Fibroblast of skin of right quadriceps (primary cell): ENCODE results near the gene DHX34.
A peak's percentile ranks its signal among the peaks of the same experiment; 100 is the strongest.
"Not testable (repeated sequence)": the region's sequence is repeated elsewhere in the genome, so short reads cannot be mapped to it uniquely, and the experiment has no call there.

Experiments
- DNase-seq: peaks from one replicate; pipeline ENCODE4 v3.0.0-alpha.2; 2013

DHX34 gene

DNA sequence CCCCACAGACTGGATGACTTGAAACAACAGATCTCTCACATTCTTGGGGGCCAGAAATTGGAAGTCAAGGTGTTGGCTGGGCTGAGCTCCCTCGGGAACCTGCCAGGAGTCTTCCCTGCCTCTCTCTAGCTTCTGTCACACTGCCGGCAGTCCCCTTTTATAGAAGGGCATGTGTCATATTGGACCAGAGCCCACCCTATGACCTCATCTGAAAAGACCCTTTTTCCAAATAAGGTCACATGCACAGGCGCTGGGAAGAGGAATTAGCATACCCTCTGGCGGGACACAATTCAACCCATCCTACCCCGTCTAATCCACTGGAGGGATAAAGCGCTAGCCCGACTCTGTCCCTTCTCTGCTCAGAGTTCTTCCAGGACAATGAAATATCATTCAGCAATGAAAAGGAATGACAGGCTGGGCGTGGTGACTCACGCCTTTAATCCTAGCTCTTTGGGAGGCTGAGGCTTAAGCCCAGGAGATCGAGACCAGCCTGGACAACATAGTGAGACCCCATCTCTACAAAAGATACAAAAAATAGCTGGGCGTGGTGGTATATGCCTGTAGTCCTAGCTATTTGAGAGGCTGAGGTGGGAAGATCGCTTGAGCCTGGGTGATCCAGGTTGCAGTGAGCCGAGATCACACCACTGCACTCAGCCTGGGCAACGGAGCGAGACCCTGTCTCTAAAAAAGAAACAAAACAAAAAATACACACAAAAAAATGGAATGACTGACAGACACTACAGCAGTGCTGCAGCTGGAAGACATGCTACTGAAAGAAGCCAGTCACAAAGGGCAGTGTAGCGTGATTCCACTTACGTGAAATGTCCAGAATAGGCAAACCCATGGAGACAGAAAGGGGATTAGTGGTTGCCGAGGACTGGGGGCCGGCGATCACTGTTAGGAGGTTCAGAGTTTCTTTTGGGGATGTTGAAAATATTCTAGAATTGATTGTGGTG, 41.7 kb downstream of the DHX34 start:
- DNase-seq: no peak

DNA sequence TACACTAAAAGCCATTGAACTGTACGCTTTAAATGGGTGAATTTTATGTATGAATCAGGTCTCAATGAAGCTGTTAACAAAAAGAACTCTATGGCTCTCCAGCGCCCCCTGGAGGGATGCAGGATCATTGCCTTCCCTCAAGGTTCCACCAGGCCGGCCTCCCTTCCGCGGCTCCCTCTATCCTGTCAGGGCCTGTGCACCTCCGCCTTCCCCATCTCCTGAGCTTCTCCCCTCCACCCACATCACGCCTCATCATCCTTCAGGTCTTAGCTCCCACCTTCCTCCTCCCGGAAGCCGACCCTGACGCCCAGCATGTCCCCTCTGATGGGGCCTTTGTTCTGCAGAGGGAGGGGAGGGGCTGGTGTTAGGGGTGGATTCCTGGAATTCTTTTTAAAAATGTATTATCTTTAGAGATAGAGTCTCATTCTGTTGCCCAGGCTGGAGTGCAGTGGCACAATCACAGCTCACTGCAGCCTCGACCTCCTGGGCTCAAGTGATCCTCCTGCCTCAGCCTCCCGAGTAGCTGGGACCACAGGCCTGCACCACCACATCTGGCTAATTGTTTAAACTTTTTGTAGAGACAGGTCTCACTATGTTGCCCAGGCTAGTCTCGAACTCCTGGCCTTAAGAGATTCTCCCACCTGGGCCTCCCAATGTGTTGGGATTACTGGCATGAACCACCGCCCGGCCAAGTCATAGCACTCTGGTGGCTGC, 42.6 kb downstream of the DHX34 start:
- peak; percentile 59 for DNase-seq

GRCh38 chr19:47398707-47399597, 49.8 kb downstream of the DHX34 start:
- no peak for DNase-seq

DNA sequence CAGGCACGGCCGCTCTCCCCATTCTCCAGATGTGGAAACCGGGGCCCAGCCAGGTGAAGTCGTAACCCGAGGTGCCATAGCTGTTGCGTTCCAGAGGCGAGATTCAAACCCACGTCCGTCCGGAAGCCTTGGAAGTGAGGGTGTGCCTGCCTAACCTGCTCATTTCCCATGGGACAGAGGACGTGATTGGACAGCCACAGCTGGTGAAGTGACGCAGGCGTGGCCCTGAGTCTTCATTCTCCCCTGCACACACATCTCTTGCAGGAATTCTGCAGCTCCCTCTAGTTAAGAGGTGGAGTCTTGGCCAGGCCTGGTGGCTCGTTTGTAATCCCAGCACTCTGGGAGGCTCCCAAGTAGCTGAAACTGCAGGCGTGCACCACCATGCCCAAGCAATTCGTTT, 53.4 kb downstream of the DHX34 start:
- DNase-seq: no peak

DNA sequence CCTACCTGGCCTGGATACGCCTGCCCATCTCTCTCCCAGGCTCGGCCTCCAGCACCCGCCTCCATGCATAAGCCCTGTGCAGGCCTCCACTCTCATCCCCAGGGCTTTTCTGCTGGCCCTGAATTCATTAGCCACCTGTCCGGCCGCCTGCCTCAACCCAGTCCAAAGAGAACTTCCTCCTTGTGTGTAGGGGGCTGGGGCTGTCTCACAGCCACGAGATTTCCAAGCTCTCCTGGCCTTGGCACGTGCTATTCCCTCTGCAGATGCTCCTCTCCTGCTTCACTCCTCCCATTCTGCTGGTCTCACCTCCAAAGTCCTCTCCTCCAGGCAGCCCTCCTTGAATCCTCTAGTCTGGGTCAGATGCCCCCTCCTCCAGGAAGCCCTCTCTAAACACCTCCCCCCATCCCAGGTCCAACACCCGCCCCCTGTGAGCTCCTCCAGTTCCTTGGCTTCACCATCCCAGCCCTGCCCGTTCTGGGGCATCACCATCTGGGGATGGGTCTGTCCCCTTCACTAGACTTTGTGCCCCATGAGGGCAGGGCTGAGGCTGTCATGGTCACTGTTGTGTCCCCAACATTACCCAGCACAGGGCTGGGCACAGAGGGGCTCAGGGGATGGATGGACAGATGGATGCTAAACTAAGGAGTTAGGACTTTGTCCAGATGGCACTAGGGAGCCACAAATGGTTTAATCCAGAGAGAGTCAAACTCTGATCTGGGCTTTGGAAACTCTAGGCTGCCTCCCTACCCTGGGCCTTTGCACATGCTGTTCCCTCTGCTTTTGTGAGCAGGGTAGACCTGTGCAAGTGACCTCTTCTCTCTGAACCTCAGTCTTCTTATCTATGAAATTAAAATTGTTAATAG, 55.5 kb downstream of the DHX34 start:
- no peak for DNase-seq

GRCh38 chr19:47405197-47405550, 56.1 kb downstream of the DHX34 start:
- no peak for DNase-seq

GRCh38 chr19:47405854-47406417, 56.8 kb downstream of the DHX34 start:
- no peak for DNase-seq

DNA sequence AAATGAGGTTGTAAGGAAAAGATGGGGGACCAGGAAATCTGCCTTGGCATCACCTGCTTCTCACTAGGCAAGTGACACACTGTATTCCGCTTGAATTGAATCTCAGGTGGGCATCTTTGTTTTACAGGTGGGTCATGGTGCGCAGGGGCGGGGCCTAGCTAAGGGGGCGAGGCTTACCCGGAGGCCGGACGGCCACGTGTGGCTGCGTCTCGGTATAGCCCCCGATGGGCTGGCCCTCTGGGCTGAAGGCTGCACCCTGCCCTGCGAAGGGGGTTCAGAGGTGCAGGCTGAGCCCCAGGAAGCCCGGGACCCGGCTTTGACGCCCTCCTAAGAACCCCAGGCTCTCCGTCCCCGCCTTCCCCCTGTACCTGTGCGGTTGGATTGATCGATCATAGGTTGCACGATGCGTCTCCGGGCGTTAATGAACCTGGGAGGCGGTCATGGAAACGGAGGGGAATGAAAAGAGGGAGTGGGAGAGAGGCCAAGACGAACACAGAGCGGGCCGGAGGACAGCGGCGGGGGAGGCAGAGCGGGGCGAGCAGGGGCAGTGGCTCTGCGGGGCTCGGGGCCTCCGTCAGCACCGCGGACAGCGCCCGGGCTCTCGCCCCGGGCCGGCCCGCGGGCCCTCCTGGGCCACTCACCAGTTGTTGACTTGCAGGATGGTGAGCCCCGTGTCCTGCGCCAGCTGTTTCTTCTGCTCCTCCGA, 57.7 kb downstream of the DHX34 start:
- DNase-seq: no peak

GRCh38 chr19:47407417-47407774, 58.3 kb downstream of the DHX34 start:
- DNase-seq: no peak

DNA sequence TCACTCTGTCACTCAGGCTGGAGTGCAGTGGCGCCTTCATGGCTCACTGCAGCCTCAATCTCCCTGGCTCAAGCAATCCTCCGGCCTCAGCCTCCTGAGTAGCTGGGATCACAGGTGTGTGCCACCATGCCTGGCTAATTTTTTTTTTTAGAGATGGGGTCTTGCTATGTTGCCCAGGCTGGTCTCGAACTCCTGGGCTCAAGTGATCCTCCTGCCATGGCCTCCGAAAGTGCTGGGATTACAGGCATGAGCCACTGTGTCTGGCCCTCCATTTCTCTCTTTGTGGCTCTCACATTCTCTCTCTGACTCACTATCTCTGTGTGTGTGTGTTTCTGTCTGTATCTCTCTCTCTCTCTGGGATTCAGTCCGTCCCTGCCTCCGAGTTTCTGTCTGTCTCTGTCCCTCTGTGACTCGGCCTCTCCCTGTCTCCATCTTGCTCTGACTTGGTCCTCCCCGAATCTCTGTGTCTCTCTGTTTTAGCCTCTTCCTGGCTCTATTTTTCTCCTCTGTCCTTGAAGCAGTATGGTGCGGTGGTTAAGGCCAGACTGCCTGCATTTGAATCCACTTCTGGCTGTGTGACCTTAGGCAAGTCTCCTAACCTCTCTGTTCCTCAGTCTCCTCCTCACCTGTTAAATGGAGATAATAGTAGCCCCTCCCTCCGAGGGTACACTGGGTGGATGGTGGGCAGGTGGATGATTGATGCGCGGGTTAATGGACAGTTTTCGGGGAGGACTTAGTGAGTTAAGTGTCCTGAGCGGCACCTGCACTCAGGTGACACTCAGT, 59.2 kb downstream of the DHX34 start:
- no peak for DNase-seq

GRCh38 chr19:47411101-47411500, 62.0 kb downstream of the DHX34 start:
- no peak for DNase-seq

GRCh38 chr19:47411696-47412095, 62.6 kb downstream of the DHX34 start:
- DNase-seq: not testable (repeated sequence)

GRCh38 chr19:47413941-47414340, 64.8 kb downstream of the DHX34 start:
- DNase-seq: no peak

- DNase-seq: no peak
These were observed 65.4 kb downstream of the DHX34 start for GRCh38 chr19:47414469-47414868.

DNA sequence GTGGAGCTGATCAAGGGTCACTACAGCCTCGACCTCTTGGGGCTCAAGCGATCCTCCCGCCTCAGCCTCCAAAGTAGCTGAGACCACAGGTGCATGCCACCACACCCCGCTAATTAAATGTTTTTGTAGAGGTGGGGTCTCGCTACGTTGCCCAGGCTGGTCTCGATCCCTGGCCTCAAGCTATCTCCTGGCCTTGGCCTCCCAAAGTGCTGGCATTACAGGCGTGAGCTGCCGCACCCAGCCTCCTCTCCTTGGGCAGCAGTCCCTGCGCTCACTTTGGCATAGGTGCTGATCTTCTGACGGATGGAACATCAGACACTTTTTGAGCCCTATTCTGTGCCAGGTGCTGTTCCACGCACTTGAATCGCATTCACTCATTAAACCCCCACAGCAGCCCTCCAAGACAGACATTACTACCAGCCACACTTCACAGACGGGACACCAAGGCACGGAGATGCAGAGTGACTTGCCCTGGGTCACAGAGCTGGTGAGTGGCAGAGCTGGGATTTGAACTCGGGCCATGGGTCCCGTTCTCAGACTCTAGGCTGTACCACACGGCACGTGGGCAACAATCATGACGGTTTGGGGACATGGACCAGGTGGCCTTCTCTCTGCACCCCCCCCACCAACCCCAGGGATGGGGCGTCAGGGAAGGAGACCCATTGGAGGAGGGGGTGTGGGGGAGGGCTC, 67.0 kb downstream of the DHX34 start:
- no peak for DNase-seq

DNA sequence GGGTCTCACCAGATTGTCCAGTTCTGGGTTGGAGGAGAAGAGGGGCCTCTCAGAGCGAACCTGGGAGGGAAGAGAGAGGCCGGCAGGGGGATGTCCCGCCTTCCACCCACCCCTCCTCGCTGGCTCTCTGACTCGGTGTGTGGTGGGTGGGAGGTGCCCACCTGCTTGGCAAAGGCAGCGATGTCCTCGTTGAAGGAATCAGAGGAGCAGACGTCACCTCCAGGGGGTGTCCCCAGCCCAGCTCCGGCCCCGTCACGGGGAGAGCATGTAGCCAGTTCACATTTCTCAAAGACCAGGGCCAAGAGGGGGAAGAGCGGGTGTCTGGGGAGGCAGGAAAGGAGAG, 67.5 kb downstream of the DHX34 start:
- no peak for DNase-seq

DNA sequence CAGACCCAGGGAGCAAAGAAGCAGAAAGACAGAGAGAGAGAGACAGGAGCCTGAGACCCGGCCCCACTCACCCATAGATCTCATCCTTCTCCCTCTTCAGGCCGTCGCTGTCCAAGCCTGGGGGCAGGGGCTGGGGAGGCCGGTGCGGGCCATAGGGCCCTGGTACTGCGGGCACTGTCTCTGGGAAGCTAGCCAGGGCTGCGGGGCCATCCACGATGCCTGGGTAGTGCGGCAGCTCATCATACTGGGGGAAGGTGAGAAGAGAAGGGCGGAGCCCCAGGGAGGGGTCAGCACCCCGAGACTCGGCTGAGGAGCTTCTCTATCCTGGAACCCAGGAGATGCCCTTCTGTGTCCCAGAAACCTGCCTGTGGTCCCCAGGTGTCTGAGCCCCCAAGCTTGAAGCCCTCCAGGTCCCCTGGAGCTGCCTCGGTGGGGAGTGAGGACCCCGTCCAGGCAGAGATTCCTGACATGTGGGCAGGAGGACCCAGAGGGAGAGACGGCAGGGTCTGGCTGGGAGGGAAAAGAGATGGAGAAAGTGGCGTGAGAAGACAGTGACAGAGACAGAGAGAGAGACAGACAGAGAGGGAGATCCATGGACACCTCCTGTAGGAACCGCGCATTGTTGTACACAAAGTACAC, 68.1 kb downstream of the DHX34 start:
- DNase-seq: no peak

DNA sequence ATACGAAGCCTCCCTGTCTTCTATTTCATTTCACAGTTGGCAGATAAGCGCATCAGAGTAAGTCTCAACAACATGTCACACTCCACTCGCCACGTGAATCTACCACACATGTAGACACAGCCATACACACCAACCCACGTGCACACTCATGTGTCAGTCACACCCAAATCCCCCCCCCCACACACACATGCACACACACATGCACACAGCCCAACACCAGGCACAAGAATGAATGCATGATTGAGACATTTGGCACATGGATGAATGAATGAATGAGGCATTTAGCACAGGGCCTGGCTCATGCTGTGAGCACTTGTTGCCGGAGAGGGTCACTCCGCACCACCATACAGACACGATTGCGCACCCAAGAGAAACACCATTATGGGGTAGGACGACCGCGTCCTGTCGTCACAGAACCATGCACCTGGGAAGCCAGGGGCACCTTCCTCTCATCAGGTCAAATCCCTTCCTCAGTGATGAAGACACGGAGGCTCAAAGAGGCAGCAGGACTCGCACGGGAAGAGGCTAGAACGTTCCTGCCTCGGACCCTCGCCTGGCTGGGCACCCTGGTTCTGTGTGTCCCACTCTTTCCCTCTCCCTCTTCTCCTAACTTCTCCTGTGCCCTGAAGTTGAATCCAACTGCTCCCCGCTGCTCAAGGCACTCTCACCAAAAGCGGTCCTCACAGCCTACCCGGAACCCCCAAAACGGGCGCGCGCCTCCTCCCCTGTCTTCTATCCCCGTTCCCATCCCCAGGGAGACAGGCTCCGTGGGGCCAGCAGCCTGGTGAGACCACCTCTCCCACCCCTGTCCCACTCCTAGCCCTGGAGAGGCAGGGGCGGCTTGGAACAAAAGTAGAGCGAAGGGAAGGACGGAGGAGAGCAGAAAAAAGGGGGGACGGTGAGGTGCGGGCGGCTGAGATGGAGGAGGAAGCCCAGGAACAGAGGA, 68.9 kb downstream of the DHX34 start:
- DNase-seq: no peak
